ENCODE data around the gene SNED1.

SNED1 gene

GRCh38 chr2:240970104-240970503 is 28.3 kb upstream of the SNED1 start:
- H3K79me2 ChIP-seq (ENCODE audit: insufficient read depth, low read length): no peaks in the 10 kb centered on the region
- H2AFZ ChIP-seq (ENCODE audit: low read length): no peak overlapping the region
- H3K4me2 ChIP-seq (ENCODE audit: low read depth, low read length, poor library complexity, severe bottlenecking): no peak overlapping the region
- no peaks in the 10 kb centered on the region for H3K4me1 ChIP-seq (ENCODE audit: insufficient read depth, low read length, poor library complexity, severe bottlenecking)
- H3K36me3 ChIP-seq (ENCODE audit: insufficient read depth, low read length): no peaks in the 10 kb centered on the region
- no peak overlapping the region for H3K4me3 ChIP-seq (ENCODE audit: low read length, poor library complexity, severe bottlenecking)
- peaks cover 6% of the 10 kb centered on the region; the same call in 1 of the 2 replicates for H3K9me3 ChIP-seq (ENCODE audit: insufficient read depth, low read depth, low read length)
- H3K9ac ChIP-seq (ENCODE audit: low read depth, low read length, poor library complexity, severe bottlenecking): no peak overlapping the region
- no peaks in the 10 kb centered on the region for H3K27me3 ChIP-seq (ENCODE audit: insufficient read depth, low read length, poor library complexity, severe bottlenecking)
- TF ChIP-seq, protein P1, sequence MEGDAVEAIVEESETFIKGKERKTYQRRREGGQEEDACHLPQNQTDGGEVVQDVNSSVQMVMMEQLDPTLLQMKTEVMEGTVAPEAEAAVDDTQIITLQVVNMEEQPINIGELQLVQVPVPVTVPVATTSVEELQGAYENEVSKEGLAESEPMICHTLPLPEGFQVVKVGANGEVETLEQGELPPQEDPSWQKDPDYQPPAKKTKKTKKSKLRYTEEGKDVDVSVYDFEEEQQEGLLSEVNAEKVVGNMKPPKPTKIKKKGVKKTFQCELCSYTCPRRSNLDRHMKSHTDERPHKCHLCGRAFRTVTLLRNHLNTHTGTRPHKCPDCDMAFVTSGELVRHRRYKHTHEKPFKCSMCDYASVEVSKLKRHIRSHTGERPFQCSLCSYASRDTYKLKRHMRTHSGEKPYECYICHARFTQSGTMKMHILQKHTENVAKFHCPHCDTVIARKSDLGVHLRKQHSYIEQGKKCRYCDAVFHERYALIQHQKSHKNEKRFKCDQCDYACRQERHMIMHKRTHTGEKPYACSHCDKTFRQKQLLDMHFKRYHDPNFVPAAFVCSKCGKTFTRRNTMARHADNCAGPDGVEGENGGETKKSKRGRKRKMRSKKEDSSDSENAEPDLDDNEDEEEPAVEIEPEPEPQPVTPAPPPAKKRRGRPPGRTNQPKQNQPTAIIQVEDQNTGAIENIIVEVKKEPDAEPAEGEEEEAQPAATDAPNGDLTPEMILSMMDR (conservative IDR thresholded peaks at IDR 0.05; ENCODE audit: low read length): no peak
- TF ChIP-seq EZH2phosphoT487 (IDR thresholded peaks at IDR 0.05; ENCODE audit: borderline replicate concordance): no peak
- H4K20me1 ChIP-seq (ENCODE audit: insufficient read depth, low read length, poor library complexity, severe bottlenecking): no peaks in the 10 kb centered on the region
- H3K9me2 ChIP-seq (replicated peaks; ENCODE audit: low read depth, low read length): no peaks in the 10 kb centered on the region
- H3F3A ChIP-seq (ENCODE audit: low read depth): no peaks in the 10 kb centered on the region

- H3K9me3 ChIP-seq (ENCODE audit: insufficient read depth, low read depth, low read length): peaks cover 6% of the 10 kb centered on the region; the same call in 1 of the 2 replicates
- no peaks in the 10 kb centered on the region for H3F3A ChIP-seq (ENCODE audit: low read depth)
- no peak overlapping the region for H2AFZ ChIP-seq (ENCODE audit: low read length)
- H3K27me3 ChIP-seq (ENCODE audit: insufficient read depth, low read length, poor library complexity, severe bottlenecking): no peaks in the 10 kb centered on the region
- H4K20me1 ChIP-seq (ENCODE audit: insufficient read depth, low read length, poor library complexity, severe bottlenecking): no peaks in the 10 kb centered on the region
- H3K4me3 ChIP-seq (ENCODE audit: low read length, poor library complexity, severe bottlenecking): no peak overlapping the region
- no peaks in the 10 kb centered on the region for H3K9me2 ChIP-seq (replicated peaks; ENCODE audit: low read depth, low read length)
- no peaks in the 10 kb centered on the region for H3K36me3 ChIP-seq (ENCODE audit: insufficient read depth, low read length)
- H3K9ac ChIP-seq (ENCODE audit: low read depth, low read length, poor library complexity, severe bottlenecking): no peak overlapping the region
- no peak overlapping the region for H3K4me2 ChIP-seq (ENCODE audit: low read depth, low read length, poor library complexity, severe bottlenecking)
- H3K79me2 ChIP-seq (ENCODE audit: insufficient read depth, low read length): no peaks in the 10 kb centered on the region
- H3K4me1 ChIP-seq (ENCODE audit: insufficient read depth, low read length, poor library complexity, severe bottlenecking): no peaks in the 10 kb centered on the region
- TF ChIP-seq EZH2phosphoT487 (IDR thresholded peaks at IDR 0.05; ENCODE audit: borderline replicate concordance): no peak
- TF ChIP-seq, protein P1 (conservative IDR thresholded peaks at IDR 0.05; ENCODE audit: low read length): no peak
Measured at GRCh38 chr2:240970816-240971215, 27.6 kb upstream of the SNED1 start.

DNA sequence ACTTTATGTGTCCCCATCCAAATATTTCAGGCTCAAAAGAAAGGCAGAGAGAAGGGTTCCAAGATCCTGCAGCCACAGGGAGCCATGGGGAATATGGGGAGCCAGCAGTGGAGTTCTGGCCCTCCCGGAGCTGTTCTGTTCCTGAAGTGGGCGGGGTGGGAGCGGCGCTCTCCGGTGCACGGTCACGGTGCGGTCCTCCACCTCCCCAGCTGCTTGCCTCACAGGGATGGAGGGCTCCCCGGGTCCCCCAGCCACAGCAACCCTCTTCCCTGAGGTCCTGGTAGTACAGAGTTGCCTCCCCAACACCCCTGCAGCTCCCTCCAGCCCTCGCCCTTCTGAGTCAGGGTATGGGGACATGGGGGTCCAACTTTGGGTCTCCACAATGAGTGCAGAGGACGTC is 26.2 kb upstream of the SNED1 start:
- no peak for TF ChIP-seq EZH2phosphoT487 (IDR thresholded peaks at IDR 0.05; ENCODE audit: borderline replicate concordance)
- TF ChIP-seq, protein P1 (conservative IDR thresholded peaks at IDR 0.05; ENCODE audit: low read length): no peak
- H4K20me1 ChIP-seq (ENCODE audit: insufficient read depth, low read length, poor library complexity, severe bottlenecking): no peaks in the 10 kb centered on the region

More for the DNA sequence above, 26.2 kb upstream of the SNED1 start:
- H3K4me1 ChIP-seq (ENCODE audit: insufficient read depth, low read length, poor library complexity, severe bottlenecking): no peaks in the 10 kb centered on the region
- no peak overlapping the region for H2AFZ ChIP-seq (ENCODE audit: low read length)
- no peak overlapping the region for H3K9ac ChIP-seq (ENCODE audit: low read depth, low read length, poor library complexity, severe bottlenecking)
- H3K9me2 ChIP-seq (replicated peaks; ENCODE audit: low read depth, low read length): no peaks in the 10 kb centered on the region
- no peak overlapping the region for H3K4me2 ChIP-seq (ENCODE audit: low read depth, low read length, poor library complexity, severe bottlenecking)
- H3F3A ChIP-seq (ENCODE audit: low read depth): no peaks in the 10 kb centered on the region
- no peaks in the 10 kb centered on the region for H3K36me3 ChIP-seq (ENCODE audit: insufficient read depth, low read length)
- no peak overlapping the region for H3K4me3 ChIP-seq (ENCODE audit: low read length, poor library complexity, severe bottlenecking)
- no peaks in the 10 kb centered on the region for H3K27me3 ChIP-seq (ENCODE audit: insufficient read depth, low read length, poor library complexity, severe bottlenecking)
- H3K79me2 ChIP-seq (ENCODE audit: insufficient read depth, low read length): no peaks in the 10 kb centered on the region
- H3K9me3 ChIP-seq (ENCODE audit: insufficient read depth, low read depth, low read length): peaks cover 6% of the 10 kb centered on the region; the same call in 1 of the 2 replicates

Measured in Loucy (cell line).